ENCODE measurements around the gene NRSN2. TPM values are rescaled to one million over a fixed set of nuclear protein-coding genes. Genes with fewer than 3 reads are reported as not detected.

Gene NRSN2
- total and polyA plus RNA-seq, 2 donors, result 10.8 to 47.5 TPM

Other genes starting within 250 kb of the NRSN2 start
- not detected for gene DEFB126, start 204.5 kb upstream of the NRSN2 start, total RNA-seq
- not detected for gene DEFB126, start 204.5 kb upstream of the NRSN2 start, polyA plus RNA-seq
- not detected for gene DEFB127, start 189.7 kb upstream of the NRSN2 start, total RNA-seq
- not detected for gene DEFB127, start 189.7 kb upstream of the NRSN2 start, polyA plus RNA-seq
- gene DEFB128, start 157.4 kb upstream of the NRSN2 start, total RNA-seq, result not detected
- not detected for gene DEFB128, start 157.4 kb upstream of the NRSN2 start, polyA plus RNA-seq
- not detected for gene DEFB129, start 119.9 kb upstream of the NRSN2 start, total RNA-seq
- gene DEFB129, start 119.9 kb upstream of the NRSN2 start, polyA plus RNA-seq, result not detected
- not detected for gene DEFB132, start 89.4 kb upstream of the NRSN2 start, total RNA-seq
- 0.04 TPM for gene DEFB132, start 89.4 kb upstream of the NRSN2 start, polyA plus RNA-seq
- gene C20orf96, start 56.4 kb upstream of the NRSN2 start, total RNA-seq, result 5.0 TPM
- gene C20orf96, start 56.4 kb upstream of the NRSN2 start, polyA plus RNA-seq, result 6.4 TPM
- gene ZCCHC3, start 49.5 kb upstream of the NRSN2 start, total RNA-seq, result 18.0 TPM
- 14.2 TPM for gene ZCCHC3, start 49.5 kb upstream of the NRSN2 start, polyA plus RNA-seq
- 3.4 TPM for gene SOX12, start 21.6 kb upstream of the NRSN2 start, total RNA-seq
- 11.1 TPM for gene SOX12, start 21.6 kb upstream of the NRSN2 start, polyA plus RNA-seq
- gene TRIB3, start 33.6 kb downstream of the NRSN2 start, total RNA-seq, result 3.9 TPM
- gene TRIB3, start 33.6 kb downstream of the NRSN2 start, polyA plus RNA-seq, result 6.3 TPM
- gene RBCK1, start 61.2 kb downstream of the NRSN2 start, total RNA-seq, result 42.1 TPM
- 94.3 TPM for gene RBCK1, start 61.2 kb downstream of the NRSN2 start, polyA plus RNA-seq
- 26.9 TPM for gene TBC1D20, start 115.4 kb downstream of the NRSN2 start, total RNA-seq
- 37.0 TPM for gene TBC1D20, start 115.4 kb downstream of the NRSN2 start, polyA plus RNA-seq
- 168 TPM for gene CSNK2A1, start 196.7 kb downstream of the NRSN2 start, total RNA-seq
- 54.6 TPM for gene CSNK2A1, start 196.7 kb downstream of the NRSN2 start, polyA plus RNA-seq